ENCODE data around the gene IFNAR1. TPM values are rescaled to one million over a fixed set of nuclear protein-coding genes. Genes with fewer than 3 reads are reported as not detected.
"Not testable (repeated sequence)": the region's sequence is repeated elsewhere in the genome, so short reads cannot be mapped to it uniquely, and the experiment has no call there.

The IFNAR1 gene
- total and polyA plus RNA-seq, 7 experiments from 2014 or later: 24.7 to 76.2 (median 56.9) TPM

DNA sequence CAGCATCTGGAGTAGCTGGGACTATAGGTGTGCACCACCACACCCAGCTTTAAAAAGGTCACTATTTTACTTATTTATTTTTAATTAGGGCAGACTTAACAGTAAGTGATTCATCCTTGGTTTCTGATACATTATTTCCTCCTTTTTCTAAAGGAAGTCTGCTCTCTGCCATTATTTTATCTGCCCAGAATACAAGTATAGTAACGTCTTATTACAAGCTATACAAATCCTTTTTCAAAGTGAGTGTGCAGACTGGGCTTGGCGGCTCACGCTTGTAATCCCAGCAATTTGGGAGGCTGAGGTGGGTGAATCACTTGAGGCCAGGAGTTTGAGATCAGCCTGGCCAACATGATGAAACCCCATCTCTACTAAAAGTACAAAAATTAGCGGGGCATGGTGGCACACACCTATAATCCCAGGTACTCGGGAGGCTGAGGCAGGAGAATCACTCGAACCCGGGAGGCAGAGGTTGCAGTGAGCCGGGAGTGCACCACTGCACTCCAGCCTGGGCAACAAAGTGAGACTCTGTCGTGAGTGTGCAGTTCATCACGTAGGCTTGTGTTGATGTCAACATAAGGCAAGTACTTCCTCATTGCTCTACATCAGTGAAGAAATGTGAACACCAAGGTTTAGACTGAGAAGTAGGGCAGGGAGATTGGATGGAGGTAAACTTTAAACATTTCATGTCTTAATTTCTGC is 39.3 kb downstream of the IFNAR1 start:
- Mint-ChIP-seq H3K4me1 (peaks cover 14 to 27% (median 20%) of the 10 kb centered on the region in 7 donors), H3K36me3 (peaks cover 0 to 31% (median 4%) of the 10 kb centered on the region in 5 donors), H3K27ac (peak overlapping the region in 3 of 9 donors; percentile 24 to 36 (median 34)), H3K9me3 (peaks cover 0 to 28% (median 17%) of the 10 kb centered on the region in 11 donors)
- H3K4me3 ChIP-seq (ENCODE audit: low read length); ATAC-seq; H3K27ac ChIP-seq (ENCODE audit: low read depth, low read length); H3K27me3 ChIP-seq (ENCODE audit: control insufficient read depth in 2 of 2, insufficient read depth in 2 of 2, low read length in 2 of 2); H3K36me3 ChIP-seq (ENCODE audit: control insufficient read depth in 2 of 3, insufficient read depth in 3 of 3, low read length in 3 of 3); POLR2A ChIA-PET; H3K27me3 Mint-ChIP-seq; DNase-seq; H3K4me3 Mint-ChIP-seq: not testable (repeated sequence)
- intact Hi-C loops (cut with micrococcal nuclease): loop anchor here (2.0 to 10.0 kb wide), 4 partner anchors 99 to 243 kb away; partner anchors contain the start of genes GART (in 1 of the 2), IL10RB (in 1 of the 2) and SON (in 1 of the 2)
- CTCF ChIA-PET: interaction anchor here (0.6 to 0.8 kb wide), 2 partner anchors 12 to 794 kb away, joined by 3 read pairs; no protein-coding TSS in a partner anchor
- Histone ChIP-seq H3K9me3 (ENCODE audit: control insufficient read depth in 2 of 3, low read length in 3 of 3) (peaks cover 0 to 23% (median 10%) of the 10 kb centered on the region in 3 experiments), H3K4me1 (ENCODE audit: control insufficient read depth in 2 of 2, insufficient read depth in 2 of 2, low read length in 2 of 2) (peaks cover 7 to 12% of the 10 kb centered on the region in 2 donors)

DNA sequence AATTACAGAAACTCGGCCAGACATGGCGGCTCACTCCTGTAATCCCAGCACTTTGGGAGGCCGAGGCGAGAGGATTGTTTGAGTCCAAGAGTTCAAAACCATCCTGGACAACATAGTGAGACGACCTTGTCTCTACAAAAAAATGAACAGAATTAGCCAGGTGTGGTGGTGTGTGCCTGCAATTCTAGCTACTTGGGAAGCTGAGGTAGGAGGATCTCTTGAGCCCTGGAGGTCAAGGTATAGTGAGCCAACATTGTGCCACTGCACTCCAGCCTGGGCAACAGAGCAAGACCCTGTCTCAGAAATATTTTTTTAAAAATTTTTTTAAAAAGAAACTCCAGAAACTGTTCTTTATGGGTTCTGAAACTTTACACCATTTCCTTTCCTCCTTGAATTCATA is 40.1 kb downstream of the IFNAR1 start:
- ATAC-seq: no peak
- no peak for DNase-seq
- Mint-ChIP-seq H3K36me3 (peaks cover 0 to 34% (median 4%) of the 10 kb centered on the region in 5 donors), H3K27ac (no peak overlapping the region), H3K4me1 (peaks cover 14 to 27% (median 20%) of the 10 kb centered on the region in 7 donors), H3K4me3 (no peak overlapping the region), H3K9me3 (peaks cover 0 to 34% (median 17%) of the 10 kb centered on the region in 11 donors), H3K27me3 (no peaks in the 10 kb centered on the region)
- H3K4me3 ChIP-seq (ENCODE audit: low read length): no peak overlapping the region
- H3K27ac ChIP-seq (ENCODE audit: low read depth, low read length): no peak overlapping the region
- peaks cover 7 to 12% of the 10 kb centered on the region in 2 donors for H3K4me1 ChIP-seq (ENCODE audit: control insufficient read depth in 2 of 2, insufficient read depth in 2 of 2, low read length in 2 of 2)
- ChIA-PET CTCF (no interaction called here), POLR2A (interaction anchor here (1.4 kb wide), 1 partner anchor 40 kb away, joined by 3 read pairs; no protein-coding TSS in a partner anchor)
- no peaks in the 10 kb centered on the region for H3K27me3 ChIP-seq (ENCODE audit: control insufficient read depth in 2 of 2, insufficient read depth in 2 of 2, low read length in 2 of 2)
- H3K36me3 ChIP-seq (ENCODE audit: control insufficient read depth in 2 of 3, insufficient read depth in 3 of 3, low read length in 3 of 3): no peaks in the 10 kb centered on the region
- intact Hi-C loops (cut with micrococcal nuclease): loop anchor here (5.0 to 10.0 kb wide), 3 partner anchors 100 to 242 kb away; partner anchors contain the start of gene IL10RB (in 1 of the 2)
- peaks cover 0 to 23% (median 10%) of the 10 kb centered on the region in 3 experiments for H3K9me3 ChIP-seq (ENCODE audit: control insufficient read depth in 2 of 3, low read length in 3 of 3)

DNA sequence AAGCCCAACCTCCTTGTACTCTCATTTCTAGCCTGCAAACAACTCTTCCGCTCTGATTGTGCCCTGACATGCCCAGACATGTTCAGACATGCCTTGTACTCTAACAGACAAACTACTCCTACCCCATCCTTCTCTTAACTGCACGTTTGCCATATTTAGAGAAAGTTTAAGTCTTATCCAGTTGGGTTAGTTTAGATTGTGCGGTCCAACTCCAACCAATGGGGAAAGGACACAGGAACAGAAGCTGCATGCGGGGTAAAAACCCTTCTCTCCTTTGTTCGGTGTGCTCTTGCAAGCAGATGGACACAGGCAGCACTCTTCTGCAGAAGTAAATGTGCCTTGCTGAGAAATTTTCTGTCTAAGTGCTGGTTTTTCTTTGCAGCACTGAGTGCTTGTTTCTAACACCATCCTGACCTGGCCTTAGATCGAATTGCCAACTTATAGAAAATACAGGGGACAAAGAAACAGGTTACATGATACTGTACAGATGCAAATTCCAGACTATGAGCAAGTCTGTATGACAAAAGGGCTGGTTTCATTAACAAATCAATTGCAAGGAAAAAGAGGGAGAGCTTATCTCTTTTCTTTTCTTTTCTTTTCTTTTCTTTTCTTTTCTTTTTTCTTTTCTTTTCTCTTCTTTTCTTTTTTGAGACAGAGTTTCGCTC is 42.7 kb downstream of the IFNAR1 start:
- ATAC-seq: no peak
- Histone ChIP-seq H3K4me3 (ENCODE audit: low read length) (no peak overlapping the region), H3K27me3 (ENCODE audit: control insufficient read depth in 2 of 2, insufficient read depth in 2 of 2, low read length in 2 of 2) (no peaks in the 10 kb centered on the region), H3K4me1 (ENCODE audit: control insufficient read depth in 2 of 2, insufficient read depth in 2 of 2, low read length in 2 of 2) (peaks cover 5 to 6% of the 10 kb centered on the region in 2 donors), H3K9me3 (ENCODE audit: control insufficient read depth in 2 of 3, low read length in 3 of 3) (peaks cover 0 to 23% (median 10%) of the 10 kb centered on the region in 3 experiments), H3K27ac (ENCODE audit: low read depth, low read length) (no peak overlapping the region), H3K36me3 (ENCODE audit: control insufficient read depth in 2 of 3, insufficient read depth in 3 of 3, low read length in 3 of 3) (no peaks in the 10 kb centered on the region)
- peaks cover 0 to 34% (median 17%) of the 10 kb centered on the region in 11 donors for H3K9me3 Mint-ChIP-seq
- H3K27me3 Mint-ChIP-seq: peaks cover 0 to 4% (median 0%) of the 10 kb centered on the region in 5 donors
- intact Hi-C loops (cut with micrococcal nuclease): loop anchor here in 1 of 2 donors (10.0 kb wide), 2 partner anchors 103 to 133 kb away; partner anchors contain the start of gene IL10RB
- no peak overlapping the region for H3K4me3 Mint-ChIP-seq
- H3K36me3 Mint-ChIP-seq: peaks cover 0 to 37% (median 4%) of the 10 kb centered on the region in 5 donors
- POLR2A ChIA-PET: interaction anchor here (1.0 to 1.1 kb wide), 4 partner anchors 20 to 101 kb away, joined by 3 read pairs; partner anchors contain the start of genes IFNAR1 and IL10RB
- H3K4me1 Mint-ChIP-seq: peaks cover 4 to 12% (median 5%) of the 10 kb centered on the region in 7 donors
- no peak for DNase-seq
- peak overlapping the region in 2 of 9 donors; percentile 28 to 38 for H3K27ac Mint-ChIP-seq
- CTCF ChIA-PET: interaction anchor here (0.6 kb wide), 2 partner anchors 427 to 771 kb away, joined by 3 to 5 read pairs; no protein-coding TSS in a partner anchor

DNA sequence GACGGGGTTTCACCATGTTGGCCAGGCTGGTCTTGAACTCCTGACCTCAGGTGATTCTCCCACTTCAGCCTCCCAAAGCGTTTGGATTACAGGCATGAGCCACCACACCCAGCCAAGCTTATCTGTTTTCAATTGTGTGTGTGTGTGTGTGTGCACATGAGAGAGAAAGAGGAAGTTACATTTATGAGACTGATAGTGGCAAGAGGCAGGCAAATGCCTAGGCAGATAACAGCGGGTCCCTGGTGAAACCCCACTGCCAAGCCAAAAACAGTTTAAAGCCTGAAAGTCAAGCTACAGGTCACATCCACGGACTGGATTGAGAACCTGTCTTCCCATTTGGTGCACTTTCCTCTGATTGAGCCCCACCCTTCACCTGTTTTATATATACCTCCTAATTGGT is 43.4 kb downstream of the IFNAR1 start:
- no peak overlapping the region for H3K4me3 ChIP-seq (ENCODE audit: low read length)

DNA sequence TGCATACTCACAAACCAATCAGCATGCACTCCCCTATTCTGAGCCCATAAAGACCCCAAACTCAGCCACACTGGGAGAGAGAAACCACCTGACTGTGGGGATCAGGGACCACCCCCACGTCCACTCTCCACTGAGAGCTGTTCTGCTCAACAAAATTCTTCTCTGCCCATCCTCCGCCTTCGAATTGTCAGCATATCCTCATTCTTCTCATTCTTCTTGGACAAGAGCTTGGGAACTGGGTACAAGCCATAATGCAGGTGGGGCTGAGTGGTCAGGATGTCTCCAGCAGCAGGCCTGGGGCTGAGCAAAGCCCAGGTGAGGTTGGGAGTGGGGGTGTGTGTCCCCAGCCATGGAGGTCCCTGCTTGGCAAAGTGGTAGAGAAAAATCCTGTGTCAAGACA is 43.8 kb downstream of the IFNAR1 start:
- ChIA-PET CTCF (interaction anchor here (2.0 kb wide), 1 partner anchor 8 kb away, joined by 10 read pairs; no protein-coding TSS in a partner anchor), POLR2A (interaction anchor here (0.6 to 1.6 kb wide), 6 partner anchors 12 to 142 kb away, joined by 3 to 4 read pairs (median 3); partner anchors contain the start of gene IFNAR1)
- Histone ChIP-seq H3K4me3 (ENCODE audit: low read length) (no peak overlapping the region), H3K4me1 (ENCODE audit: control insufficient read depth in 2 of 2, insufficient read depth in 2 of 2, low read length in 2 of 2) (no peaks in the 10 kb centered on the region), H3K27me3 (ENCODE audit: control insufficient read depth in 2 of 2, insufficient read depth in 2 of 2, low read length in 2 of 2) (no peaks in the 10 kb centered on the region), H3K36me3 (ENCODE audit: control insufficient read depth in 2 of 3, insufficient read depth in 3 of 3, low read length in 3 of 3) (no peaks in the 10 kb centered on the region), H3K9me3 (ENCODE audit: control insufficient read depth in 2 of 3, low read length in 3 of 3) (peaks cover 0 to 23% (median 10%) of the 10 kb centered on the region in 3 experiments), H3K27ac (ENCODE audit: low read depth, low read length) (no peak overlapping the region)
- intact Hi-C loops (cut with micrococcal nuclease): loop anchor here in 1 of 2 donors (10.0 kb wide), 2 partner anchors 104 to 134 kb away; partner anchors contain the start of gene IL10RB
- Mint-ChIP-seq H3K4me3 (no peak overlapping the region), H3K4me1 (peaks cover 0 to 7% (median 0%) of the 10 kb centered on the region in 7 donors), H3K9me3 (peaks cover 0 to 34% (median 17%) of the 10 kb centered on the region in 11 donors), H3K27ac (no peak overlapping the region), H3K36me3 (peaks cover 0 to 34% (median 4%) of the 10 kb centered on the region in 5 donors), H3K27me3 (peaks cover 0 to 5% (median 0%) of the 10 kb centered on the region in 5 donors)
- DNase-seq (no peak), ATAC-seq (no peak)

More for the DNA sequence above, 43.4 kb downstream of the IFNAR1 start:
- CTCF ChIA-PET: interaction anchor here (0.6 kb wide), 2 partner anchors 428 to 771 kb away, joined by 3 to 5 read pairs; no protein-coding TSS in a partner anchor
- peaks cover 0 to 34% (median 4%) of the 10 kb centered on the region in 5 donors for H3K36me3 Mint-ChIP-seq
- H3K4me1 Mint-ChIP-seq: peaks cover 0 to 7% (median 0%) of the 10 kb centered on the region in 7 donors
- peaks cover 0 to 34% (median 17%) of the 10 kb centered on the region in 11 donors for H3K9me3 Mint-ChIP-seq
- Histone ChIP-seq H3K27me3 (ENCODE audit: control insufficient read depth in 2 of 2, insufficient read depth in 2 of 2, low read length in 2 of 2) (no peaks in the 10 kb centered on the region), H3K4me1 (ENCODE audit: control insufficient read depth in 2 of 2, insufficient read depth in 2 of 2, low read length in 2 of 2) (no peaks in the 10 kb centered on the region), H3K36me3 (ENCODE audit: control insufficient read depth in 2 of 3, insufficient read depth in 3 of 3, low read length in 3 of 3) (no peaks in the 10 kb centered on the region), H3K9me3 (ENCODE audit: control insufficient read depth in 2 of 3, low read length in 3 of 3) (peaks cover 0 to 23% (median 10%) of the 10 kb centered on the region in 3 experiments), H3K27ac (ENCODE audit: low read depth, low read length) (no peak overlapping the region)
- H3K27ac Mint-ChIP-seq: peak overlapping the region in 3 of 9 donors; percentile 8 to 33 (median 28)
- POLR2A ChIA-PET: interaction anchor here (0.7 to 1.1 kb wide), 3 partner anchors 13 to 43 kb away, joined by 3 read pairs; partner anchors contain the start of gene IFNAR1
- DNase-seq: no peak
- no peak for ATAC-seq
- intact Hi-C loops (cut with micrococcal nuclease): loop anchor here in 1 of 2 donors (10.0 kb wide), 2 partner anchors 103 to 133 kb away; partner anchors contain the start of gene IL10RB
- H3K27me3 Mint-ChIP-seq: peaks cover 0 to 4% (median 0%) of the 10 kb centered on the region in 5 donors
- no peak overlapping the region for H3K4me3 Mint-ChIP-seq

Data from naive thymus-derived CD4-positive, alpha-beta T cell (primary cell).